ENCODE measurements around the gene SPINK5.

DNA sequence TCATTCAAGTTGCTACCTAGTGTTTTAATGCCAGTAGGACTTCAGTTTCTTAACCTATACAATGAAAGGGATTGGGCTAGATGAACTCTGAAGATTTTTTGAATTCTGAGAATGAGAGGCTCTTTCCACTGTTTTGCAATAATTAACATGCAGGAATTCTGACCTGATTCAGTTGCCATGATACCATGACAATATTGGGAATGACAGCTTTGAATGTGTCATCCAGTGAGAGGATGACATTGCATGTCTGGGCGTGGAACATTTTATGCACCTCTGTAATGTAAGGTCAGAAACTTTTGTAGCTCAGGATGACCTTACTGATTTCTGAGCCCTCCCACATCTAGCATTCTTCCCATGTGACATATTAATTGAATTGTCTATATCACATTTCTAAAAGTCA is 30.6 kb upstream of the SPINK5 start:
- TF ChIP-seq TARDBP (IDR thresholded peaks at IDR 0.05) (no peak), FOXA1 (IDR thresholded peaks at IDR 0.05) (no peak), SP1 (IDR thresholded peaks at IDR 0.05) (no peak), CTBP1 (IDR thresholded peaks at IDR 0.05; ENCODE audit: borderline replicate concordance) (no peak), ZNF384 (IDR thresholded peaks at IDR 0.05) (no peak), BHLHE40 (IDR thresholded peaks at IDR 0.05; ENCODE audit: borderline replicate concordance) (no peak), NFRKB (IDR thresholded peaks at IDR 0.05) (no peak), ARNT (IDR thresholded peaks at IDR 0.05) (no peak), SUZ12 (IDR thresholded peaks at IDR 0.05) (no peak), FOXM1 (IDR thresholded peaks at IDR 0.05; ENCODE audit: borderline replicate concordance) (no peak), LEF1 (IDR thresholded peaks at IDR 0.05; ENCODE audit: borderline replicate concordance) (no peak), ELF4 (IDR thresholded peaks at IDR 0.05) (no peak)
- TF ChIP-seq, protein P1, sequence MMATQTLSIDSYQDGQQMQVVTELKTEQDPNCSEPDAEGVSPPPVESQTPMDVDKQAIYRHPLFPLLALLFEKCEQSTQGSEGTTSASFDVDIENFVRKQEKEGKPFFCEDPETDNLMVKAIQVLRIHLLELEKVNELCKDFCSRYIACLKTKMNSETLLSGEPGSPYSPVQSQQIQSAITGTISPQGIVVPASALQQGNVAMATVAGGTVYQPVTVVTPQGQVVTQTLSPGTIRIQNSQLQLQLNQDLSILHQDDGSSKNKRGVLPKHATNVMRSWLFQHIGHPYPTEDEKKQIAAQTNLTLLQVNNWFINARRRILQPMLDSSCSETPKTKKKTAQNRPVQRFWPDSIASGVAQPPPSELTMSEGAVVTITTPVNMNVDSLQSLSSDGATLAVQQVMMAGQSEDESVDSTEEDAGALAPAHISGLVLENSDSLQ (IDR thresholded peaks at IDR 0.05), result no peak
